GM19468 (cell line): ENCODE data around the gene IMPDH1.

Experiments used
- ATAC-seq: cut with Tn5 transposase; IDR thresholded peaks from one replicate; pipeline ENCODE4 v1.9.1; 2021; ENCODE audit warnings: mild to moderate bottlenecking, moderate library complexity, moderate number of reproducible peaks; ENCODE audit not compliant: unreplicated experiment; ENCODE audit errors: extremely low read depth

IMPDH1 gene

DNA sequence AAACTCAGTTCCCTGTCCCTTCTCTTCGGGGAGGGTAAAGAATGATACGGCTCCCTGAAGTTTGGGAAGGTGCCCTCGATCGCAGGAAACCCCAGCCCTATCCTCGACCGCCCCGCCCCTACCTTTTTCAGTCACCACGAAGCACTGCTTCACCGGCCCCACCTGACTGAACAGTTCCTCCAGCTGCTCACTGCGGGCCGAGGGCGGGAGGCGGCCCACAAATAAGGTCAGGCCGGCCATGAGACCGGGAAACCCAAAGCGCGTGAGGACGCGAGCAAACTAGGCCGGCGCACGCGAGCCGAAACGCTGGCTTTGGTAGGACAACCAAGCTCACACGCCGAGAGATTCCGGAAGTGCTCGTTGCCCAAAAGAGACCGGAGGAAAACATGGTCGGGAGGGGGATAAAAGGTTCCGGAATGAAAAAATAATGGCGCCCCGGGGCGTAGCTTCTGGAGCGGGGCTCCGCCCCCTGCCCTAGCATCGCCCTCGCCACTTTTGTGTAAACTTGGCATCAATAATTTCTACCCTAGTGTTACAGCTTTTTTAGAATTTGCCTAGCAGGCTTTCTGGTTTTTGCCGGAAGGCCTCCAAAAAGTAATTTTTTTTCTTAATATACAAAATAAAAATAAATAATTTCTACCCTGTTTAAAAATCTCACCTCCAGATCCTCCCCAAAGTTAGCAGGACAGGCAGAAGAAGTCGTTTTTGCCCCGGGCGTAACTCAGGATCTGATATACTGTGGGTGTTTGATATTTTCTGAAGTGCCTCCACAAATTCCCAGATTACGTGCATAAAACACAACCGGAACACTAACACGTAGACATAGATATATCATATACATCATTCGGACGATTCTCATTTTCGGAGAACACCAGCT is 66.0 kb downstream of the IMPDH1 start, which contains the start of gene RBM28:
Gene RBM28, minus strand, starts transcription at position 355 of the 877 bp plus-strand sequence. Its CDS starts 115 bp downstream, at position 240.
- ATAC-seq, result peak; percentile 91
